ENCODE results near the gene SRBD1.

The SRBD1 gene

GRCh38 chr2:45345331-45346234, 265.5 kb downstream of the SRBD1 start:
- no peak for DNase-seq

GRCh38 chr2:45344502-45344901, 266.6 kb downstream of the SRBD1 start:
- DNase-seq: no peak

DNA sequence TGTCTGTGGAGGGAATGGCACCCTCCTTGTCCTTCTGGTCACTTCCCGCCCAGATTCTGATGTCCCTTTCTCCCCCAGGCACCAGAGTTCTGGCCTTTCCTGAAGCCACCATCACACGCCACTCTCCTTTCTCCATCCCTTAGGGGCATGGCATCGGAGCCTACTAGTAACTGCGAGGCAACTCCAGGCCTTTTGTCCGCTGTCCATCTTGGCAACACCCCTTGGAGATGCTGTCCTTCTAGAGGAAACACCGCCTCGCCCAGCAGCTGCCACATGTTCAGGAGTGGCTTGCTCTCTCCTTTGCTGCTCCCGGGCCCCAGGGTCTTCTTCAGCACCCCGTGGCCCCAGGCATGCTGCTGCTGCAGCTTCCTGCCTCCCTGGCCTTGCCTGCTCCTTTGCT, 267.0 kb downstream of the SRBD1 start:
- DNase-seq: no peak

- no peak for DNase-seq
Observed at GRCh38 chr2:45343251-45344017, 267.6 kb downstream of the SRBD1 start.

DNA sequence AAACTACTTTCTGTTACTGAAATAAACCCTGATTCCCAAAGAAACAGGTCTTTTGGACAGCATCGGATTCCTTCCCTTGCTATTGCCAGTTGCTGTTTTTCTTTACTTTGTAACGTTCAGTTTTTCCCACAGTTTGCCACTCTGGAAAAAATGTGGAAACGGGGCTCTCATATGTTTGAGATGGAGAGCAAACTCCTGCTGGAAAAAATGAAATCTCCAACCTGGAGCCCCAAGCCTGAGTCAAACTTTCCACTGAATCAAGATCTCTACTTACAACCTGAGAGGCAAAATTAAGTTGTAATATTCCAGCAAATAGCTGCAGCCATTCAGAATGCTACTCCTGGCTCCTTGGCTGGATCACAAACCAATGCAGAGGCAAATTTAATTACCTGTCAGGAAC, 270.7 kb downstream of the SRBD1 start:
- DNase-seq: no peak

DNA sequence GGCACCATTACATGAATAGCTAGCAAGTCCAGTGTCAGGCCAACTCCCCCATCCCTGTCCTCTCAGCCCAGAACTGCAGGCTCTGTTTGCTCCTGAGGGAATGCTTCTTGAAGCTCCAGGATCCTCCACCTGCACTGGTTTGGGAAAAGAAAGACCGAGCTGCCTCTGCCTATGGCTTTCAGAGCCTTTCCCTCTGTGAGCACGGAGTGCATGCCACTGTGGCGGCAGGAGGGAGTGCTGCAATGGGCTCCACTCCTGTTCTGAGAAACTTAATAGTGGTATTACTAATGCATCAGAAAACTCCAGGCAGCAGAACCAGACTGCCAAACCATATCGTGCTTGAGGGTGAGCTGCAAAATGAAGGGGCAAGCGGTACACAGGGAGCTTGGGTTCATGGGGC, 271.8 kb downstream of the SRBD1 start:
- DNase-seq: no peak
